ENCODE data around the gene ACSM3. TPM values are rescaled to one million over a fixed set of nuclear protein-coding genes. Genes with fewer than 3 reads are reported as not detected.
A peak's percentile ranks its signal among the peaks of the same experiment; 100 is the strongest.
"Not testable (repeated sequence)": the region's sequence is repeated elsewhere in the genome, so short reads cannot be mapped to it uniquely, and the experiment has no call there.

The ACSM3 gene, protein sequence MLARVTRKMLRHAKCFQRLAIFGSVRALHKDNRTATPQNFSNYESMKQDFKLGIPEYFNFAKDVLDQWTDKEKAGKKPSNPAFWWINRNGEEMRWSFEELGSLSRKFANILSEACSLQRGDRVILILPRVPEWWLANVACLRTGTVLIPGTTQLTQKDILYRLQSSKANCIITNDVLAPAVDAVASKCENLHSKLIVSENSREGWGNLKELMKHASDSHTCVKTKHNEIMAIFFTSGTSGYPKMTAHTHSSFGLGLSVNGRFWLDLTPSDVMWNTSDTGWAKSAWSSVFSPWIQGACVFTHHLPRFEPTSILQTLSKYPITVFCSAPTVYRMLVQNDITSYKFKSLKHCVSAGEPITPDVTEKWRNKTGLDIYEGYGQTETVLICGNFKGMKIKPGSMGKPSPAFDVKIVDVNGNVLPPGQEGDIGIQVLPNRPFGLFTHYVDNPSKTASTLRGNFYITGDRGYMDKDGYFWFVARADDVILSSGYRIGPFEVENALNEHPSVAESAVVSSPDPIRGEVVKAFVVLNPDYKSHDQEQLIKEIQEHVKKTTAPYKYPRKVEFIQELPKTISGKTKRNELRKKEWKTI
- total RNA-seq, result 4.1 TPM
- 9.9 TPM for polyA plus RNA-seq
- long read RNA-seq, donor 1, result 0 reads
- long read RNA-seq, donor 2, result 0 reads
- long read RNA-seq, donor 3, result 0 reads
- long read RNA-seq, donor 4, partial matches to known transcripts, result 9 of 9 reads
- long read RNA-seq, donor 4, other reads (novel, unspliced or antisense), result 0 of 9 reads
- long read RNA-seq, donor 5, partial matches to known transcripts, result 38 of 41 reads
- long read RNA-seq, donor 5, other reads (novel, unspliced or antisense), result 0 of 41 reads
- long read RNA-seq, donor 6, partial matches to known transcripts, result 7 of 14 reads
- long read RNA-seq, donor 6, other reads (novel, unspliced or antisense), result 6 of 14 reads
- long read RNA-seq, donor 7, partial matches to known transcripts, result 17 of 17 reads
- long read RNA-seq, donor 7, other reads (novel, unspliced or antisense), result 0 of 17 reads
- long read RNA-seq, donor 8, partial matches to known transcripts, result 7 of 7 reads
- long read RNA-seq, donor 8, other reads (novel, unspliced or antisense), result 0 of 7 reads
- long read RNA-seq, donor 9, result 0 reads
- long read RNA-seq, donor 10, partial matches to known transcripts, result 6 of 6 reads
- long read RNA-seq, donor 10, other reads (novel, unspliced or antisense), result 0 of 6 reads

DNA sequence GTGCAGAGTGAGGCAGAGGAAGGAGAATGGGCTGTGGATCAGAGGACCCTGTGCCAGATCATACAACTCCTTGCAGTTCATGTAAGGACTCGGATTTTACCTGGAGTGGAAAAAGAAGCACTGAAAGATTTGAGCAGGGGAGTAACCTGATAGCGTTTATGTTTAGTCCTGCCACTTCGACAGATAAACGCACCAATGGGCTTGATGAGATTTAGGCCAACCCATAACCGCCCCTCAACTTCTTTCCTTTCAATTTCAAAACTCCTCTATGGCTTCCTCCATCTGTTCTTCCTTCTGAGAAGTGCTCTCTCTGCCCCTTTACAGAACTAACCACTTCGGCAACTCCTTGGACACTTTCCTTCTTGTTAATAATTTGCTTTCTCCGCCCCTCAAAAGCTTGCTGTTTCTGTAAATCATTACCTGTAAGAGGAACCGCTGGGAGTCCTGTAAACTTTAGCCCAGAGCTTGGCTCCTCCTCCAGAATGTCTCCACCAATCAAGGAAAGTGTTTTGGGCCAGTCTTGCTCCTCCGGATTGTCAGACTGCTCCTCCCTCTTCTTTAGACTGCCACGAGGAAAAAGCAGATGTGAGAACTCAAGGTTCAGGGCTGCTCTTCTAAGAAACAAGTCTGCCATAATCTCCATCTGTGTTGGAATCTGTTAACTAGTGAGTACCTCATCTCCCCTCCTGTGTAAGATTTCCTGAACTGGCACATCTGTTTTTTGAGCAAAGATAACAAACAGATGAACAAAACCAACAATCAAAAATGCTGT, at the start of gene ACSM3:
Gene ACSM3, plus strand, starts transcription at position 554 of the 772 bp plus-strand sequence. CDS start 6,021 bp downstream, outside the sequence.
- Histone ChIP-seq H3K36me3 (ENCODE audit: control insufficient read depth in 2 of 2, insufficient read depth in 2 of 2, low read length in 1 of 2) (no peaks in the 10 kb centered on the region), H3K4me3 (ENCODE audit: low read length in 2 of 2) (peak within 1 kb of the TSS in 1 of 2 donors; percentile 61), H3K9me3 (ENCODE audit: control insufficient read depth in 2 of 2, insufficient read depth in 1 of 2, low read length in 1 of 2) (no peaks in the 10 kb centered on the region), H3K27me3 (ENCODE audit: control insufficient read depth in 2 of 2, insufficient read depth in 1 of 2, low read length in 1 of 2) (no peaks in the 10 kb centered on the region), H3K4me1 (ENCODE audit: control insufficient read depth in 2 of 2, insufficient read depth in 2 of 2, low read length in 2 of 2) (peaks cover 0 to 5% of the 10 kb centered on the region in 2 donors), H3K27ac (ENCODE audit: low read depth in 1 of 2, low read length in 1 of 2) (peak within 1 kb of the TSS; percentile 51 to 87)
- DNase-seq (ENCODE audit: low read depth in 6 of 9, low spot score in 9 of 9), result peak in 8 of 9 donors; percentile 36 to 80 (median 54)
- WGBS, result 7% methylated on average over 10 of the region's 10 CpGs

DNA sequence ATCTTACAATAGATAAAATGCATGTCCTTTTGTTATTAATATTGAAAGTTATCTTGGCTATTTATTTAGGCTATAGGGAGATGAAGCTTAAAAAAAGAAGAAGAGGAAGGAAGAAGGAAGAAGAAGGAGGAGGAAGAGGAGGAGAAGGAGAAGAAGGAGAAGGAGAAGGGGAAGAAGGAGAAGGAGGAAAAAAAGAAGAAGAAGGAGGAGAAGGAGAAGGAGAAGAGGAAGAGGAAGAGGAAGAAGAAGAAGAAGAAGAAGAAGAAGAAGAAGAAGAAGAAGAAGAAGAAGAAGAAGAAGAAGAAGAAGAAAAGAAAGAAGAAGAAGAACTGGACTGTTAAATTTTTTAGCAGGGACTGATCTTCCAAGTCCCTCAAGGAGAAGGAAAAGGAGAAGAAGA, 46.1 kb upstream of the ACSM3 start:
- not testable (repeated sequence) for H3K36me3 ChIP-seq (ENCODE audit: control insufficient read depth in 2 of 2, insufficient read depth in 2 of 2, low read length in 1 of 2); DNase-seq (ENCODE audit: low read depth in 6 of 9, low spot score in 9 of 9); H3K27ac ChIP-seq (ENCODE audit: low read depth in 1 of 2, low read length in 1 of 2); H3K4me3 ChIP-seq (ENCODE audit: low read length in 2 of 2); H3K9me3 ChIP-seq (ENCODE audit: control insufficient read depth in 2 of 2, insufficient read depth in 1 of 2, low read length in 1 of 2); H3K27me3 ChIP-seq (ENCODE audit: control insufficient read depth in 2 of 2, insufficient read depth in 1 of 2, low read length in 1 of 2); H3K4me1 ChIP-seq (ENCODE audit: control insufficient read depth in 2 of 2, insufficient read depth in 2 of 2, low read length in 2 of 2)

DNA sequence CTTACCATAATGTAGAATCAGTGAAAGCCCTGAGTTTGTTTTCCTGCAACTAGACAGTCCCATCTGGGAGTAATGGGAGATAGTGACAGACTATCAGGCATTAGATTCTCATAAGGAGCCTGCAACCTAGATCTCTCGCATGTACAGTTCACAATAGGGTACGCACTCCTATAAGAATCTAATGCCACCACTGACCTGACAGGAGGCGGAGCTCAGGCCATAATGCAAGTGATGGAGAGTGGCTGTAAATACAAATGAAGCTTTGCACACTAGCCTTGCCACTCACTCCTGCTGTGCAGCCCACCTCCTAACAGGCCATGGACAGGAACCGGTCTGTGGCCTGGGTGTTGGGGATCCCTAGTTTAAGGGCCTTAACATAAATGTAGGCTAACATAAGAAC, 43.6 kb upstream of the ACSM3 start:
- no peaks in the 10 kb centered on the region for H3K27me3 ChIP-seq (ENCODE audit: control insufficient read depth in 2 of 2, insufficient read depth in 1 of 2, low read length in 1 of 2)
- no peaks in the 10 kb centered on the region for H3K4me1 ChIP-seq (ENCODE audit: control insufficient read depth in 2 of 2, insufficient read depth in 2 of 2, low read length in 2 of 2)
- 98% methylated on average over 4 of the region's 4 CpGs for WGBS
- no peak overlapping the region for H3K27ac ChIP-seq (ENCODE audit: low read depth in 1 of 2, low read length in 1 of 2)
- no peaks in the 10 kb centered on the region for H3K36me3 ChIP-seq (ENCODE audit: control insufficient read depth in 2 of 2, insufficient read depth in 2 of 2, low read length in 1 of 2)
- no peaks in the 10 kb centered on the region for H3K9me3 ChIP-seq (ENCODE audit: control insufficient read depth in 2 of 2, insufficient read depth in 1 of 2, low read length in 1 of 2)
- DNase-seq (ENCODE audit: low read depth in 6 of 9, low spot score in 9 of 9), result no peak
- no peak overlapping the region for H3K4me3 ChIP-seq (ENCODE audit: low read length in 2 of 2)

DNA sequence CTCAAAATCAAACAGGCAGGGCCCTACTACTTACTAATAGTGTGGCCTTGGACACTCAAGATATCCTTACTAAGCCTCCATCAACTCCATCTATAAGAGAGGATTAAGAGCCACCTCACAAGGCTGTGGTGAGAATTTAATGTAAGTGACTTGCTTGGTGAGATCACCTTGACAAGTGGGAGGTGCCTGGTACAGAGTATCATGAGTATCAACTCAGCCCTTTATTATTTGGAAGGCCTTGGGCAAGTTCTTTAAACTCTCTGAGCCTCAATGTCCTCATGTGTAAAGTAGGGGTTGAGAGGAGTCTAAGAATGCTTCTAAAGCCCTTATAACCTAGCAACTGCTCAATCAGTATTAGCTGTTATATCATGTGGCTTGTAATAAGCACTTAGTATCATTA, 37.2 kb upstream of the ACSM3 start:
- Histone ChIP-seq H3K27me3 (ENCODE audit: control insufficient read depth in 2 of 2, insufficient read depth in 1 of 2, low read length in 1 of 2) (no peaks in the 10 kb centered on the region), H3K36me3 (ENCODE audit: control insufficient read depth in 2 of 2, insufficient read depth in 2 of 2, low read length in 1 of 2) (no peaks in the 10 kb centered on the region), H3K27ac (ENCODE audit: low read depth in 1 of 2, low read length in 1 of 2) (no peak overlapping the region), H3K4me1 (ENCODE audit: control insufficient read depth in 2 of 2, insufficient read depth in 2 of 2, low read length in 2 of 2) (no peaks in the 10 kb centered on the region), H3K9me3 (ENCODE audit: control insufficient read depth in 2 of 2, insufficient read depth in 1 of 2, low read length in 1 of 2) (no peaks in the 10 kb centered on the region), H3K4me3 (ENCODE audit: low read length in 2 of 2) (no peak overlapping the region)
- no peak for DNase-seq (ENCODE audit: low read depth in 6 of 9, low spot score in 9 of 9)

DNA sequence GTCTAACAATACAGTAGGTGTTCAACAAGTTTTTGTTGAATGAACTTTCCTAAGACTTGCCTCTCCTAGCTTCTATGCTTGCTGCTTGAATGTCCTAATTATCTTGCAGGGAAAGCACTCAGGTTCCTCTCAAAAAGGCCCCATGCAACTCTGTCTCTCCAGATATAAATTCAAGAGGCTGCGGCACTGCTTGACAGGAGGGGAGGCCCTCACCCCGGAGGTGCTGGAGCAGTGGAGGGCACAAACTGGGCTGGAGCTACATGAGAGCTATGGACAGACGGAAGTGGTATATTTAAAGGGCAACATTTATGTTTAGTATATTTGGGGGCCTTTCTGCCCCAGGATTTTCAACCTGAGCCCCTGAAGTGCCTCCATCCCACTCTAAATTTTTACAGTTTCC, 36.6 kb upstream of the ACSM3 start:
- no peak for DNase-seq (ENCODE audit: low read depth in 6 of 9, low spot score in 9 of 9)
- no peaks in the 10 kb centered on the region for H3K27me3 ChIP-seq (ENCODE audit: control insufficient read depth in 2 of 2, insufficient read depth in 1 of 2, low read length in 1 of 2)
- H3K4me1 ChIP-seq (ENCODE audit: control insufficient read depth in 2 of 2, insufficient read depth in 2 of 2, low read length in 2 of 2), result no peaks in the 10 kb centered on the region
- no peak overlapping the region for H3K27ac ChIP-seq (ENCODE audit: low read depth in 1 of 2, low read length in 1 of 2)
- no peaks in the 10 kb centered on the region for H3K9me3 ChIP-seq (ENCODE audit: control insufficient read depth in 2 of 2, insufficient read depth in 1 of 2, low read length in 1 of 2)
- H3K4me3 ChIP-seq (ENCODE audit: low read length in 2 of 2), result no peak overlapping the region
- WGBS, result 96% methylated on average over 3 of the region's 3 CpGs
- H3K36me3 ChIP-seq (ENCODE audit: control insufficient read depth in 2 of 2, insufficient read depth in 2 of 2, low read length in 1 of 2), result no peaks in the 10 kb centered on the region

DNA sequence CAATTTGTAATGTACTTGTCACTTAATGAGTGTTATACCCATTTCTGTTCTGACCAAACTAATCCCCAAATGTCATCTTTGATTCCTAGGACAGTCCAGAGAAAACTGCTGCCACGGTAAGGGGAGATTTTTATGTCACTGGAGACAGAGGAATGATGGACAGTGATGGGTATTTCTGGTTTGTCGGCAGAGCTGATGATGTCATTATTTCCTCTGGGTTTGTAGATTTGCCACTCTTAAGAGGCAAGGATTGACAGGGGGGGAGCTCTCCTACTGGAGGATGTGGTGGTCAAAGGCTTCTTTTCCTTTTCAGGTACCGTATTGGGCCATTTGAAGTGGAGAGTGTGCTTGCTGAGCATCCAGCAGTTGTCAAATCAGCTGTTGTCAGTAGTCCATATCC, 34.7 kb upstream of the ACSM3 start:
- DNase-seq (ENCODE audit: low read depth in 6 of 9, low spot score in 9 of 9), result no peak
- Histone ChIP-seq H3K27me3 (ENCODE audit: control insufficient read depth in 2 of 2, insufficient read depth in 1 of 2, low read length in 1 of 2) (no peaks in the 10 kb centered on the region), H3K9me3 (ENCODE audit: control insufficient read depth in 2 of 2, insufficient read depth in 1 of 2, low read length in 1 of 2) (no peaks in the 10 kb centered on the region), H3K27ac (ENCODE audit: low read depth in 1 of 2, low read length in 1 of 2) (no peak overlapping the region), H3K36me3 (ENCODE audit: control insufficient read depth in 2 of 2, insufficient read depth in 2 of 2, low read length in 1 of 2) (no peaks in the 10 kb centered on the region), H3K4me1 (ENCODE audit: control insufficient read depth in 2 of 2, insufficient read depth in 2 of 2, low read length in 2 of 2) (no peaks in the 10 kb centered on the region), H3K4me3 (ENCODE audit: low read length in 2 of 2) (no peak overlapping the region)
- 87% methylated on average over 3 of the region's 3 CpGs for WGBS

DNA sequence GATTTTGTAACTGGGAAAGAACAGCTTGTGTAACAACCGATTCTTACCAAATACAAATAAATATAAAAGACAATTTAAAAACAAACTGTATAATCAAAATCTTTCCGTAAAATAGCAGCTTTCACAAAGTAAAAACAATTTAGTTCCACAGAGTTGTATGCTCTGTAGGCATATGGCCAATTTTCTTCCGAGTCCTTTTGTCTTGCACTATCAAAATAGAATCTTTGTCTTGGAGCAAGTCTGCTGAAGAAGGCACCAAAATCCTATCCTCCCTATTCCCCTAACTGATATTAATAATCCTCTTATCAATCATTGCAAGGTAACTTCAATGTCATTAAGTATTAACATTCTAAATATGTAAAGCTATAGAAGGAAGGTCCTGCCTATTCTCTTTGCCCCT, 29.8 kb upstream of the ACSM3 start:
- no peaks in the 10 kb centered on the region for H3K27me3 ChIP-seq (ENCODE audit: control insufficient read depth in 2 of 2, insufficient read depth in 1 of 2, low read length in 1 of 2)
- no peaks in the 10 kb centered on the region for H3K4me1 ChIP-seq (ENCODE audit: control insufficient read depth in 2 of 2, insufficient read depth in 2 of 2, low read length in 2 of 2)
- no peak overlapping the region for H3K4me3 ChIP-seq (ENCODE audit: low read length in 2 of 2)
- H3K9me3 ChIP-seq (ENCODE audit: control insufficient read depth in 2 of 2, insufficient read depth in 1 of 2, low read length in 1 of 2), result no peaks in the 10 kb centered on the region
- WGBS, result 95% methylated on average over 3 of the region's 3 CpGs
- H3K36me3 ChIP-seq (ENCODE audit: control insufficient read depth in 2 of 2, insufficient read depth in 2 of 2, low read length in 1 of 2), result peaks cover 21 to 35% of the 10 kb centered on the region in 2 donors
- DNase-seq (ENCODE audit: low read depth in 6 of 9, low spot score in 9 of 9), result no peak
- H3K27ac ChIP-seq (ENCODE audit: low read depth in 1 of 2, low read length in 1 of 2), result no peak overlapping the region

DNA sequence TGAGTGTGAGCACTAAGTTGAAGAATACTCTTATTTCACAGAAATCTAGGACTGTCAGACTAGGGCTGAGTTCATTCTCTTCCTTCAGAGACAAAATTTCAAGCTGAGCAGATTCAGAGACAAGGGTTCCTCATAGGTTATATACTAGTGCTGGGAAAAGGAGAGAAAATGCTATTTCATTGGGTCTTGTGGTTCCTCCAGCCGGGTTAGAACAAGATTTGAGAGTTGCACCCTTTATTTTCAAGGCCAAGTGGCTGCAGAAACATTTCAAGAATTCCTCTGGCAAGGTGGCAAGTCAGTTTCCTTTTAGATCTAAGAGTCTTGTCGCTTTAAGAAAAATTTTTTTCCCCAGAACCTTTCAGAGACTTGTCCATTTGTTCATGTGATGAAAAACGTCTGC, 29.0 kb upstream of the ACSM3 start:
- Histone ChIP-seq H3K4me1 (ENCODE audit: control insufficient read depth in 2 of 2, insufficient read depth in 2 of 2, low read length in 2 of 2) (peaks cover 0 to under 1% of the 10 kb centered on the region in 2 donors), H3K36me3 (ENCODE audit: control insufficient read depth in 2 of 2, insufficient read depth in 2 of 2, low read length in 1 of 2) (peaks cover 21 to 35% of the 10 kb centered on the region in 2 donors), H3K27ac (ENCODE audit: low read depth in 1 of 2, low read length in 1 of 2) (no peak overlapping the region), H3K4me3 (ENCODE audit: low read length in 2 of 2) (no peak overlapping the region), H3K27me3 (ENCODE audit: control insufficient read depth in 2 of 2, insufficient read depth in 1 of 2, low read length in 1 of 2) (no peaks in the 10 kb centered on the region), H3K9me3 (ENCODE audit: control insufficient read depth in 2 of 2, insufficient read depth in 1 of 2, low read length in 1 of 2) (no peaks in the 10 kb centered on the region)
- 93% methylated on average over 3 of the region's 3 CpGs for WGBS
- no peak for DNase-seq (ENCODE audit: low read depth in 6 of 9, low spot score in 9 of 9)
